ENCODE measurements around the gene MSH4. TPM values are rescaled to one million over a fixed set of nuclear protein-coding genes. Genes with fewer than 3 reads are reported as not detected.
"Not testable (repeated sequence)": the region's sequence is repeated elsewhere in the genome, so short reads cannot be mapped to it uniquely, and the experiment has no call there.

Gene MSH4
- total RNA-seq, 1 donor from 2014 or later: 0.25 TPM

DNA sequence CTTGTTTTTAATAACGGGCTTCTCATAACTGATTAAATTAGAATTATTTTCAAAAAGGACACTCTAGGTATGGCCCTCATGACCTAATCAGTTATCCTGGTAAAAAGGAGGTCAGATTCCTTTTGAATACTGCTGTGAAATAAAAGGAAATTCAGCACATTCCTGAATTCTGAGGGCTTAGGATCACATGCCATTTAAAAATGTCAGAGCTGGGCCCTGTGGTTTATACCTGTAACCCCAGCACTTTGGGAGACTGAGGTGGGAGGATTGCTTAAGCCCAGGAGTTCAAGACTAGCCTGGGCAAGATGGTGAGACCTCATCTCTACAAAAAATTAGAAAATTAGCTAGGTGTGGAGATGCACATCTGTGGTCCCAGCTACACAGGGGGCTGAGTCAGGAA is 28.7 kb upstream of the MSH4 start:
- Histone ChIP-seq H3K36me3 (no peaks in the 10 kb centered on the region), H3K4me3 (no peak overlapping the region), H3K4me1 (no peaks in the 10 kb centered on the region), H3K9me3 (no peaks in the 10 kb centered on the region), H3K27ac (no peak overlapping the region), H3K27me3 (no peaks in the 10 kb centered on the region)
- DNase-seq (ENCODE audit: extremely low spot score in 2 of 2): no peak
- intact Hi-C loops (cut with DNase I): no loop called here
- TF ChIP-seq POLR2AphosphoS5 (IDR thresholded peaks at IDR 0.05; ENCODE audit: insufficient read depth in 1 of 2, low read depth in 1 of 2): no peak
- TF ChIP-seq, protein P1, sequence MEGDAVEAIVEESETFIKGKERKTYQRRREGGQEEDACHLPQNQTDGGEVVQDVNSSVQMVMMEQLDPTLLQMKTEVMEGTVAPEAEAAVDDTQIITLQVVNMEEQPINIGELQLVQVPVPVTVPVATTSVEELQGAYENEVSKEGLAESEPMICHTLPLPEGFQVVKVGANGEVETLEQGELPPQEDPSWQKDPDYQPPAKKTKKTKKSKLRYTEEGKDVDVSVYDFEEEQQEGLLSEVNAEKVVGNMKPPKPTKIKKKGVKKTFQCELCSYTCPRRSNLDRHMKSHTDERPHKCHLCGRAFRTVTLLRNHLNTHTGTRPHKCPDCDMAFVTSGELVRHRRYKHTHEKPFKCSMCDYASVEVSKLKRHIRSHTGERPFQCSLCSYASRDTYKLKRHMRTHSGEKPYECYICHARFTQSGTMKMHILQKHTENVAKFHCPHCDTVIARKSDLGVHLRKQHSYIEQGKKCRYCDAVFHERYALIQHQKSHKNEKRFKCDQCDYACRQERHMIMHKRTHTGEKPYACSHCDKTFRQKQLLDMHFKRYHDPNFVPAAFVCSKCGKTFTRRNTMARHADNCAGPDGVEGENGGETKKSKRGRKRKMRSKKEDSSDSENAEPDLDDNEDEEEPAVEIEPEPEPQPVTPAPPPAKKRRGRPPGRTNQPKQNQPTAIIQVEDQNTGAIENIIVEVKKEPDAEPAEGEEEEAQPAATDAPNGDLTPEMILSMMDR (IDR thresholded peaks at IDR 0.05): no peak
- no peak for TF ChIP-seq POLR2A (IDR thresholded peaks at IDR 0.05)

DNA sequence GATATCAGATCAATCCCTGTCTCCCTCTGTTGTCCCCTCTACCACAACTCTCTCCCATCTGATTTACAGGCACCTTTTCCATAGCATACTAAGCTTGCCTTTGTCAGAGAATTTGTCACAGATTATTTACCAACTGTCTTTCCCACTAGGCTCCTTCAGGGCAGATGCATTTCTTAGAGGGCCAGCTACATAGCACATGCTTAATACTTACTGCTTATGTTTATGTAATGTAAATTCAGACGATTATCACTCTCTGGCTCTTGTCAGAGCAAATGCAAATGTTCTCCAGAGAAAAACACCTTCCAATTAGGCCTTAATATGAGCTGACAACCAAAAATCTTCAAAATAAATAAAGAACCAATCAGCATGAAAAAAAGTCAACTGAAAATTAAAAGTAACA is 25.9 kb upstream of the MSH4 start:
- no peaks in the 10 kb centered on the region for H3K27me3 ChIP-seq
- intact Hi-C loops (cut with DNase I): no loop called here
- H3K4me1 ChIP-seq: no peaks in the 10 kb centered on the region
- H3K27ac ChIP-seq: no peak overlapping the region
- no peaks in the 10 kb centered on the region for H3K36me3 ChIP-seq
- H3K9me3 ChIP-seq: no peaks in the 10 kb centered on the region
- H3K4me3 ChIP-seq: no peak overlapping the region
- TF ChIP-seq POLR2AphosphoS5 (IDR thresholded peaks at IDR 0.05; ENCODE audit: insufficient read depth in 1 of 2, low read depth in 1 of 2): no peak
- TF ChIP-seq, protein P1 (IDR thresholded peaks at IDR 0.05): no peak
- TF ChIP-seq POLR2A (IDR thresholded peaks at IDR 0.05): no peak
- no peak for DNase-seq (ENCODE audit: extremely low spot score in 2 of 2)

DNA sequence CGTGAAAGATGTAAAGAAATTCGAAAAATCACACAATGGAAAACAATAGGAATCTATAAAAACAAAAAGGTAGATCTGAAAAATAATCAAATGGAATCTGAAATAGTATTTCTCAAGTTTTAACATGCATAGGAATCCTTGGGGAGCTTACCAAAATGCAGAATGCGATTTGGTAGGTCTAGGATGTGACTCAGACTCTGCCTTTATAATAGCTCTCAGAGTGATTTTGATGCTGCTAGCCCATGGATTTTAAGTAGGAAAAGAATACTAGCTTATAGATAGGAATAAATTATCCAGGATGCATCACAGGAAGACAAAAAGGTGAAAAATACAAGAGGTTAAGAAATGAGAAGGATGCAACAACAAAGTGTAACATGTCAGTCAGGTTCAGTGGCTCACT is 24.7 kb upstream of the MSH4 start:
- TF ChIP-seq POLR2AphosphoS5 (IDR thresholded peaks at IDR 0.05; ENCODE audit: insufficient read depth in 1 of 2, low read depth in 1 of 2) (no peak), POLR2A (IDR thresholded peaks at IDR 0.05) (no peak)
- TF ChIP-seq, protein P1 (IDR thresholded peaks at IDR 0.05): no peak
- no peak for DNase-seq (ENCODE audit: extremely low spot score in 2 of 2)
- no peaks in the 10 kb centered on the region for H3K4me1 ChIP-seq
- intact Hi-C loops (cut with DNase I): no loop called here
- no peak overlapping the region for H3K27ac ChIP-seq
- no peaks in the 10 kb centered on the region for H3K36me3 ChIP-seq
- H3K27me3 ChIP-seq: no peaks in the 10 kb centered on the region
- no peak overlapping the region for H3K4me3 ChIP-seq
- H3K9me3 ChIP-seq: no peaks in the 10 kb centered on the region

DNA sequence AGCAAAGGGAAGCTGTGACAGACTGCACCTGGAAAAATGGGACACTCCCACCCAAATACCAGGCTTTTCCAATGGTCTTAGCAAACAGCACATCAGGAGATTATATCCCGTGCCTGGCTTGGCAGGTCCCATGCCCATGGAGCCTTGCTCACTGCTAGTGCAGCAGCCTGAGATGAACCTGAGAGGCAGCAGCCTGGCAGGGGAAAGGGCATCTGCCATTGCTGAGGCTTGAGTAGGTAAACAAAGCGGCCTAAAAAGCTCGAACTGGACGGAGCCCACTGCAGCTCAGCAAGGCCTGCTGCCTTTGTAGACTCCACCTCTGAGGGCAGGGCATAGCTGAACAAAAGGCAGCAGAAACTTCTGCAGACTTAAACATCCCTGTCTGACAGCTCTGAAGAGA is 18.9 kb upstream of the MSH4 start:
- H3K4me1 ChIP-seq; H3K4me3 ChIP-seq; H3K27me3 ChIP-seq; H3K9me3 ChIP-seq; H3K27ac ChIP-seq; H3K36me3 ChIP-seq; intact Hi-C loops (cut with DNase I); DNase-seq (ENCODE audit: extremely low spot score in 2 of 2): not testable (repeated sequence)

DNA sequence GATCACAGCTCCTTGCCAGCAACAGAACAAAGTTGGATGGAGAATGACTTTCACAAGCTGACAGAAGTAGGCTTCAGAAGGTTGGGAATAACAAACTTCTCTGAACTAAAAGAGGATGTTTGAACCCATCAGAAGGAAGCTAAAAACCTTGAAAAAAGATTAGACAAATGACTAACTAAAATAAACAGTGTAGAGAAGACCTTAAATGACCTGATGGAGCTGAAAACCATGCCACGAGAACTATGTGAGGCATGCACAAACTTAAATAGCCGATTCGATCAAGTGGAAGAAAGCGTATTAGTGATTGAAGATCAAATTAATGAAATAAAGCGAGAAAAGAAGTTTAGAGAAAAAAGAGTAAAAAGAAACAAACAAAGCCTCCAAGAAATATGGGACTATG is 18.0 kb upstream of the MSH4 start:
- H3K9me3 ChIP-seq; DNase-seq (ENCODE audit: extremely low spot score in 2 of 2); intact Hi-C loops (cut with DNase I); H3K36me3 ChIP-seq; H3K27me3 ChIP-seq; H3K27ac ChIP-seq; H3K4me1 ChIP-seq; H3K4me3 ChIP-seq: not testable (repeated sequence)

DNA sequence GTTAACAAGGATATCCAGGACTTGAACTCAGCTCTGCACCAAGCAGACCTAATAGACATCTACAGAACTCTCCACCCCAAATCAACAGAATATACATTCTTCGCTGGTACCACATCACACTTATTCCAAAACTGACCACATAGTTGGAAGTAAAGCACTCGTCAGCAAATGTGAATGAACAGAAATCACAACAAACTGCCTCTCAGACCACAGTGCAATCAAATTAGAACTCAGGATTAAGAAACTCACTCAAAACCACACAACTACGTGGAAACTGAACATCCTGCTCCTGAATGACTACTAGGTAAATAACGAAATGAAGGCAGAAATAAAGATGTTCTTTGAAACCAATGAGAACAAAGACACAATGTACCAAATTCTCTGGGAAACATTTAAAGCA is 16.5 kb upstream of the MSH4 start:
- H3K9me3 ChIP-seq; DNase-seq (ENCODE audit: extremely low spot score in 2 of 2); intact Hi-C loops (cut with DNase I); H3K36me3 ChIP-seq; H3K4me3 ChIP-seq; H3K27ac ChIP-seq; H3K27me3 ChIP-seq; H3K4me1 ChIP-seq: not testable (repeated sequence)

DNA sequence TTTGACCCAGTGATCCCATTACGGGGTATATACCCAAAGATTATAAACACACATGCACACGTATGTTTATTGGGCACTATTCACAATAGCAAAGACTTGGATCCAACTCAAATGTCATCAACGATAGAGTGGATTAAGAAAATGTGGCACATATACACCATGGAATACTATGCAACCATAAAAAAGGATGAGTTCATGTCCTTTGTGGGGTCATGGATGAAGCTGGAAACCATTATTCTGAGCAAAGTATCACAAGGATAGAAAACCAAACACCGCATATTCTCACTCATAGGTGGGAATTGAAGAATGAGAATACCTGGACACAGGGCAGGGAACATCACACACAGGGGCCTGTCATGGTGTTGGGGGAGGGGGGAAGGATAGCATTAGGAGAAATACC is 12.8 kb upstream of the MSH4 start:
- H3K4me3 ChIP-seq; DNase-seq (ENCODE audit: extremely low spot score in 2 of 2); H3K27me3 ChIP-seq; H3K27ac ChIP-seq; H3K9me3 ChIP-seq; H3K36me3 ChIP-seq; intact Hi-C loops (cut with DNase I): not testable (repeated sequence)
- H3K4me1 ChIP-seq: peaks cover 31% of the 10 kb centered on the region
